Coronary artery (tissue), 2 donors: ENCODE results near the gene OR1F1.
"Not testable (repeated sequence)": the region's sequence is repeated elsewhere in the genome, so short reads cannot be mapped to it uniquely, and the experiment has no call there.

ENCODE experiments used
- DNase-seq: peaks from one replicate; pipeline ENCODE4 v3.0.0-alpha.2; 2017; ENCODE audit warnings: low spot score
- H3K27ac ChIP-seq, 2 donors: fragments of 200-600 bp; sonication (generic); one replicate each; pipeline ENCODE4 v1.5.1; 2016 to 2019
- H3K4me3 ChIP-seq: fragments of 200-600 bp; sonication (generic); 2 replicates; pipeline ENCODE4 v1.5.1; 2016; ENCODE audit warnings: mild to moderate bottlenecking, moderate library complexity
- CTCF ChIP-seq: fragments of 200-600 bp; sonication (generic); IDR thresholded peaks from one replicate; pipeline ENCODE4 v1.5.1; 2019; ENCODE audit warnings: antibody characterized with exemption

Gene OR1F1

GRCh38 chr16:3187798-3188674 lies at the start of gene OR1F1:
Gene OR1F1 (plus strand): TSS chr16:3188204.
- Histone ChIP-seq H3K4me3 (peak within 1 kb of the TSS; percentile 55), H3K27ac (no peak within 1 kb of the TSS)
- DNase-seq, result no peak
- no peak for TF ChIP-seq CTCF

DNA sequence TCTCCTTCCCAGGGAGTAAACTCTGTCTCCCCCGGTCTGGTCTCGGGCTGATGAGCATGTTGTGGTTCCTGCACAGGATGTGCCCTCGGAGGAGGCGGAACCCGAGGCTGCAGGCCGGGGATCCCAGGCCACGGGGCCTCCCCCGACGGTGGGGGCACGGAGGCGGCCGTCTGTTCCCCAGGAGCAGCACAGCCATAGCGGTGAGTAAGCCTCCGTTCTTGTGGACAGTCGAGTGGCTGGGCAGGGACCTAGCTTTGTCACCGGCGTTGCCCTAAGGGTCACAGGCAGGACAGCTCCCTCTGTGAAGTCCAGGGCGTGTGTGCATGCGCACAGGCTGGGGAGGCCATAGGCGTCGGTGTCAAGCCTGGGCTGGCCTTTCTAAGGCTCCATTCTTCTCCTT lies 49.7 kb upstream of the OR1F1 start:
- no peak for TF ChIP-seq CTCF
- no peak for DNase-seq
- H3K27ac ChIP-seq, result no peak overlapping the region
- no peak overlapping the region for H3K4me3 ChIP-seq

DNA sequence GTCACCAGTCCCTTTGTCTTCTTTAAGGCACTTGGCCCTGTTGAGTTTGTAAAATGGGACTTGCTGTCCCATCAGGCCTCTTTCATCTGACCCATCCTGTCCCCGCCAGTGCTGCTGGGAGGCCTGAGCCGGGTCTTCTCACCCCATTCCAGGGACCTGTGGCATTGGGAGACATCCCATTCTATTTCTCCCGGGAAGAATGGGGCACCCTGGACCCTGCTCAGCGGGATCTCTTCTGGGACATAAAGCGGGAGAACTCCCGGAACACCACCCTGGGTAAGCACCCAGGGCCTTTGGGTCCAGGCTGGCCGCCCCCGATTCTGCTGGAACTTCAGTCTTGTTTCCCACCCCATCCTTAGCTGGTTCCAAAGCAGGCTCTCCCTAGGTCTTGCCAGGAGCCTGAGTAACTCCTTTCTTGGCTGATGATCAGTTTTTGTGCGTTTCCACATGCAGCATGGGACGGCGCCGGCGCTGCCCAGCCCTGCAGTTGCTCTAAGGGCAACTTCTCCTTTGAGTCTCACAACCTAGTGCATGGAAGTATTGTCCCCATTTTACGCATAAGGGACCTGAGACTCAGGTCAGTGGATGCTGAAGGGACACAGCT lies 49.1 kb upstream of the OR1F1 start:
- no peak for DNase-seq
- TF ChIP-seq CTCF, result no peak
- no peak overlapping the region for H3K27ac ChIP-seq
- no peak overlapping the region for H3K4me3 ChIP-seq

GRCh38 chr16:3139561-3139960 lies 48.4 kb upstream of the OR1F1 start:
- H3K27ac ChIP-seq, DNase-seq, H3K4me3 ChIP-seq: not testable (repeated sequence)

GRCh38 chr16:3140603-3141427 lies 47.2 kb upstream of the OR1F1 start:
- DNase-seq, result no peak
- Histone ChIP-seq H3K4me3 (no peak overlapping the region), H3K27ac (no peak overlapping the region)
- no peak for TF ChIP-seq CTCF

DNA sequence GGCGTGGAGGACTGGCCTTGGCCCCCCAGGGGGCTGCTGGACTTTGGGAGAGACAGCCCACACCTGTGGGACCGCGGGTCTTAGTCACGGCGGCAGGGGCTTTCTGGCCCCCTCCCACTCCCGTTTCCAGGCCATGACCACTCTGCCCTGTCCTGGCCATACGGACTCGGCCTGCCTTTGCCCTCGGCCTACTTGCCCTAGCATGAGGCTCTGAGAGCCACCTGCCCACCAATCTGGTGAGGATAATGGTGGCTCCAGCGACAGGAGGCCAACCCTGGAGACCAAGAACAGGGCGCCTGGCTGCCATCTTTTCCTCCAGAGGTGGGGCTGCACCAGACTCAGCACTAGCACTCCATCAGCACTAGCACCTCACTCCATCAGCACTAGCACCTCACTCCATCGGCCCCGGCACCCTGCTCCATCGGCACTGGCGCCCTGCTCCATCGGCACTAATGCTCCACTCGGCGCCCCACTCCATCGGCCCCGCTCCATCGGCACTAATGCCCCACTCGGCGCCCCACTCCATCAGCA lies 46.2 kb upstream of the OR1F1 start:
- DNase-seq, result no peak
- TF ChIP-seq CTCF, result no peak
- Histone ChIP-seq H3K4me3 (no peak overlapping the region), H3K27ac (no peak overlapping the region)

- no peak overlapping the region for H3K4me3 ChIP-seq
- TF ChIP-seq CTCF, result no peak
- DNase-seq, result no peak
- no peak overlapping the region for H3K27ac ChIP-seq
Observed at GRCh38 chr16:3142327-3142726, 45.7 kb upstream of the OR1F1 start.
